OCI-LY3 (cell line): Measurements from ENCODE around the gene ICAM3.

Source experiments
- H2AFZ ChIP-seq: fragments of 200-600, 300-600 bp; shearing (Covaris generic); 2 replicates; pipeline ENCODE4 v1.6.0; 2014; ENCODE audit warnings: antibody characterized with exemption, low read depth, low read length
- H3K27ac ChIP-seq: fragments of 200-600, 300-600 bp; sonication (generic); 2 replicates; pipeline ENCODE4 v1.5.1; 2014; ENCODE audit warnings: mild to moderate bottlenecking, low read length, moderate library complexity, mixed read lengths
- H3K27me3 ChIP-seq: fragments of 200-600, 300-600 bp; sonication (generic); 2 replicates; pipeline ENCODE4 v1.6.1; 2014; ENCODE audit warnings: low read depth, low read length, mixed read lengths
- H3K36me3 ChIP-seq: fragments of 200-600, 300-600 bp; sonication (generic); replicated peaks from 2 replicates; pipeline ENCODE3; 2014; ENCODE audit warnings: low read depth, low read length, mixed read lengths
- H3K4me1 ChIP-seq: fragments of 300-600, 200-600 bp; sonication (generic); 2 replicates; pipeline ENCODE4 v1.6.1; 2014; ENCODE audit warnings: low read length, mixed read lengths
- H3K4me2 ChIP-seq: fragments of 200-600, 300-600 bp; sonication (generic); 2 replicates; pipeline ENCODE4 v1.6.1; 2014; ENCODE audit warnings: low read length, mixed read lengths
- H3K4me3 ChIP-seq: fragments of 300-600, 200-600 bp; sonication (generic); 2 replicates; pipeline ENCODE4 v1.5.1; 2014; ENCODE audit warnings: antibody characterized with exemption, mild to moderate bottlenecking, low read length, moderate library complexity
- H3K79me2 ChIP-seq: fragments of 300-600, 200-600 bp; shearing (Covaris generic); 2 replicates; pipeline ENCODE4 v1.6.1; 2014; ENCODE audit warnings: mild to moderate bottlenecking, low read length, mixed read lengths
- H3K9ac ChIP-seq: fragments of 300-600, 200-600 bp; shearing (Covaris generic); 2 replicates; pipeline ENCODE4 v1.6.0; 2014; ENCODE audit warnings: mild to moderate bottlenecking, low read length, moderate library complexity
- H3K9me3 ChIP-seq: fragments of 200-600, 300-600 bp; shearing (Covaris generic); 2 replicates; pipeline ENCODE4 v1.6.1; 2014; ENCODE audit warnings: low read length, mixed read lengths; ENCODE audit not compliant: insufficient read depth
- H4K20me1 ChIP-seq: fragments of 200-600, 300-600 bp; sonication (generic); 2 replicates; pipeline ENCODE4 v1.6.1; 2016; ENCODE audit warnings: low read length, mixed read lengths; ENCODE audit not compliant: insufficient read depth
- CTCF ChIP-seq: fragments of 200-600, 300-600 bp; sonication (generic); IDR thresholded peaks from 2 replicates; pipeline ENCODE4 v1.5.1; 2014; ENCODE audit warnings: antibody characterized with exemption, low read length, low read depth
- EZH2phosphoT487 ChIP-seq: fragments of 200-600 bp; shearing (Covaris generic); IDR thresholded peaks from 2 replicates; pipeline ENCODE4 v1.6.1; 2018; ENCODE audit warnings: antibody characterized with exemption, mixed run types, low read depth

ICAM3 gene

GRCh38 chr19:10361569-10362011 is 22.2 kb upstream of the ICAM3 start:
- Histone ChIP-seq H3K9me3 (no peaks in the 10 kb centered on the region), H3K27ac (no peak overlapping the region), H3K4me3 (no peak overlapping the region), H2AFZ (no peak overlapping the region), H3K4me1 (peaks cover 5% of the 10 kb centered on the region; the same call in 1 of the 2 replicates), H3K36me3 (peaks cover 71% of the 10 kb centered on the region), H3K9ac (no peak overlapping the region), H4K20me1 (0 out of 2 replicates have a peak, but pooled peaks cover 7% of the 10 kb centered on the region), H3K4me2 (no peak overlapping the region), H3K27me3 (no peaks in the 10 kb centered on the region), H3K79me2 (peaks cover 24% of the 10 kb centered on the region)
- TF ChIP-seq CTCF (no peak), EZH2phosphoT487 (no peak)

GRCh38 chr19:10356431-10356830 is 17.0 kb upstream of the ICAM3 start:
- H4K20me1 ChIP-seq = no peaks in the 10 kb centered on the region
- no peak overlapping the region for H3K4me2 ChIP-seq
- H3K9me3 ChIP-seq = no peaks in the 10 kb centered on the region
- H3K79me2 ChIP-seq = no peaks in the 10 kb centered on the region
- no peaks in the 10 kb centered on the region for H3K4me1 ChIP-seq
- TF ChIP-seq CTCF (no peak), EZH2phosphoT487 (no peak)
- no peak overlapping the region for H2AFZ ChIP-seq
- no peaks in the 10 kb centered on the region for H3K27me3 ChIP-seq
- H3K27ac ChIP-seq = no peak overlapping the region
- H3K9ac ChIP-seq = no peak overlapping the region
- peaks cover 64% of the 10 kb centered on the region for H3K36me3 ChIP-seq
- H3K4me3 ChIP-seq = no peak overlapping the region

GRCh38 chr19:10353793-10354391 is 14.5 kb upstream of the ICAM3 start:
- Histone ChIP-seq H3K79me2 (no peaks in the 10 kb centered on the region), H3K9ac (no peak overlapping the region), H4K20me1 (no peaks in the 10 kb centered on the region), H3K27me3 (no peaks in the 10 kb centered on the region), H3K4me1 (no peaks in the 10 kb centered on the region), H2AFZ (no peak overlapping the region), H3K9me3 (no peaks in the 10 kb centered on the region), H3K27ac (no peak overlapping the region), H3K36me3 (peaks cover 60% of the 10 kb centered on the region), H3K4me3 (no peak overlapping the region), H3K4me2 (no peak overlapping the region)
- TF ChIP-seq EZH2phosphoT487 = no peak
- no peak for TF ChIP-seq CTCF

- no peak overlapping the region for H3K4me2 ChIP-seq
- no peaks in the 10 kb centered on the region for H3K4me1 ChIP-seq
- no peaks in the 10 kb centered on the region for H3K79me2 ChIP-seq
- no peaks in the 10 kb centered on the region for H3K9me3 ChIP-seq
- H3K9ac ChIP-seq = no peak overlapping the region
- no peaks in the 10 kb centered on the region for H4K20me1 ChIP-seq
- peaks cover 57% of the 10 kb centered on the region for H3K36me3 ChIP-seq
- no peaks in the 10 kb centered on the region for H3K27me3 ChIP-seq
- H2AFZ ChIP-seq = no peak overlapping the region
- H3K27ac ChIP-seq = no peak overlapping the region
- TF ChIP-seq CTCF (no peak), EZH2phosphoT487 (no peak)
- H3K4me3 ChIP-seq = no peak overlapping the region
These were observed 13.6 kb upstream of the ICAM3 start for GRCh38 chr19:10352764-10353671.
